Stomach (tissue), 9 donors: Measurements from ENCODE around the gene GLYATL1. TPM values are rescaled to one million over a fixed set of nuclear protein-coding genes. Genes with fewer than 3 reads are reported as not detected.
A peak's percentile ranks its signal among the peaks of the same experiment; 100 is the strongest.
"Not testable (repeated sequence)": the region's sequence is repeated elsewhere in the genome, so short reads cannot be mapped to it uniquely, and the experiment has no call there.

Experiments used
- DNase-seq, 2 donors: peaks; one replicate each; pipeline versions ENCODE4 v3.0.0 to v3.0.0-alpha.2; 2013 to 2019
- H3K27ac ChIP-seq, 5 donors: fragments of 200-600 bp in 4 of 5; sonication (generic) in 4 of 5; one replicate each; pipeline ENCODE4 v1.5.1; 2013 to 2019; ENCODE audit warnings: mild to moderate bottlenecking in 1 of 5, moderate library complexity in 1 of 5
- H3K27me3 ChIP-seq, 3 donors: fragments of 200-600 bp; sonication (generic); one replicate each; pipeline ENCODE4 v1.5.1; 2017 to 2019; ENCODE audit warnings: mixed run types in 1 of 3
- H3K36me3 ChIP-seq, 4 donors: fragments of 200-600 bp; sonication (generic); 1 replicate in 3 of 4; 2 replicates in 1 of 4; pipeline ENCODE4 v1.5.1; 2016 to 2019
- H3K4me1 ChIP-seq, 4 donors: fragments of 200-600 bp; sonication (generic); one replicate each; pipeline ENCODE4 v1.5.1; 2016 to 2019
- H3K4me3 ChIP-seq, 4 donors: fragments of 200-600 bp; sonication (generic) in 3 of 4; one replicate each; pipeline ENCODE4 v1.5.1; 2016 to 2019; ENCODE audit warnings: mild to moderate bottlenecking in 1 of 4
- H3K9me3 ChIP-seq, 4 donors: fragments of 200-600 bp; sonication (generic); one replicate each; pipeline ENCODE4 v1.5.1; 2016 to 2019
- CTCF ChIP-seq, 7 experiments: fragments of 450-650 bp in 4 of 7; fragments of 200-600 bp in 3 of 7; sonication (generic) in 3 of 7; IDR thresholded peaks; one replicate each; pipeline ENCODE4 v1.5.1; 2016 to 2019; ENCODE audit warnings: antibody characterized with exemption in 7 of 7, control low read depth in 2 of 7, mild to moderate bottlenecking in 1 of 7
- EP300 ChIP-seq: sonication (generic); formaldehyde crosslinking; IDR thresholded peaks from one replicate; pipeline ENCODE4 v1.6.1; 2017; ENCODE audit warnings: antibody characterized with exemption
- POLR2A ChIP-seq, 4 donors: fragments of 450-650 bp; IDR thresholded peaks; one replicate each; pipeline ENCODE4 v1.6.1; 2016; ENCODE audit warnings: antibody characterized with exemption in 4 of 4, control low read depth in 2 of 4, mild to moderate bottlenecking in 1 of 4, moderate library complexity in 1 of 4
- POLR2AphosphoS5 ChIP-seq, 3 donors: sonication (generic); formaldehyde crosslinking; IDR thresholded peaks; one replicate each; pipeline ENCODE4 v1.6.1; 2016; ENCODE audit warnings: antibody characterized with exemption in 3 of 3
- WGBS, 5 donors: extraction: QIAGEN DNeasy Blood & Tissue Kit in 3 of 5; methylation state at CpG; one replicate each; pipeline versions ENCODE4 v1.1.5 to v1.1.7; 2013 to 2018; 5-methylcytosine and 5-hydroxymethylcytosine counted together
- intact Hi-C: fragments of 100-400 bp; cut with DNase I; formaldehyde crosslinking; loops from one replicate; pipeline ENCODE4 v1.15.1; 2023; ENCODE audit warnings: low total_unique reads
- polyA plus RNA-seq, 3 donors: library from polyadenylated mRNA; stranded (reverse); fragments of 200-250 nt; gene quantifications; one replicate each; pipeline ENCODE4 v1.2.3, GENCODE V29; 2013
- total RNA-seq, 5 donors: library from RNA; depleted of rRNA; stranded (reverse); fragments of >200 nt; gene quantifications; one replicate each; pipeline versions ENCODE4 v1.1.0 to v1.2.3, GENCODE V29; 2014 to 2016
- donor health status: healthy with polysubstance abuse.
- donor health status: Bipolar disorder and iron deficiency.
- donor health status: healthy.

The GLYATL1 gene
- total and polyA plus RNA-seq, 8 donors: 0.73 to 13.4 (median 1.4) TPM; not detected in 3

- no peaks in the 10 kb centered on the region for H3K27me3 ChIP-seq
- no peak overlapping the region for H3K4me3 ChIP-seq
- intact Hi-C loops: no loop called here
- TF ChIP-seq EP300 (no peak), POLR2A (IDR thresholded peaks at IDR 0.05) (no peak), POLR2AphosphoS5 (IDR thresholded peaks at IDR 0.05) (no peak), CTCF (IDR thresholded peaks at IDR 0.05) (no peak)
- no peaks in the 10 kb centered on the region for H3K9me3 ChIP-seq
- no peaks in the 10 kb centered on the region for H3K36me3 ChIP-seq
- H3K27ac ChIP-seq: peak overlapping the region in 1 of 5 donors; percentile 55
- DNase-seq: peak; percentile 39 to 57
- 33 to 63% (median 51%) methylated on average over 7 of the region's 7 CpGs for WGBS, 5 donors
- H3K4me1 ChIP-seq: peaks cover 0 to 7% (median 0%) of the 10 kb centered on the region in 4 donors
Measured at GRCh38 chr11:58998480-58999290, 59.4 kb downstream of the GLYATL1 start.

GRCh38 chr11:58999291-58999680 lies 60.0 kb downstream of the GLYATL1 start:
- DNase-seq: peak in 1 of 2 donors; percentile 57

GRCh38 chr11:59000003-59000402 lies 60.7 kb downstream of the GLYATL1 start:
- intact Hi-C loops: no loop called here
- H3K9me3 ChIP-seq: no peaks in the 10 kb centered on the region
- WGBS, 5 donors: 68 to 89% (median 83%) methylated on average over 3 of the region's 3 CpGs
- TF ChIP-seq POLR2A (IDR thresholded peaks at IDR 0.05) (no peak), CTCF (IDR thresholded peaks at IDR 0.05) (no peak), EP300 (no peak), POLR2AphosphoS5 (IDR thresholded peaks at IDR 0.05) (no peak)
- H3K27me3 ChIP-seq: no peaks in the 10 kb centered on the region
- H3K27ac ChIP-seq: no peak overlapping the region
- H3K4me3 ChIP-seq: no peak overlapping the region
- H3K36me3 ChIP-seq: no peaks in the 10 kb centered on the region
- DNase-seq: no peak
- H3K4me1 ChIP-seq: peaks cover 0 to 7% (median 0%) of the 10 kb centered on the region in 4 donors

More at GRCh38 chr11:58999291-58999680, 60.0 kb downstream of the GLYATL1 start:
- 25 to 45% (median 42%) methylated on average over 1 of the region's 1 CpG for WGBS, 5 donors
- no peak for TF ChIP-seq CTCF (IDR thresholded peaks at IDR 0.05)
- TF ChIP-seq EP300: no peak
- TF ChIP-seq POLR2AphosphoS5 (IDR thresholded peaks at IDR 0.05): no peak
- TF ChIP-seq POLR2A (IDR thresholded peaks at IDR 0.05): no peak
- no peaks in the 10 kb centered on the region for H3K36me3 ChIP-seq
- no peak overlapping the region for H3K4me3 ChIP-seq
- intact Hi-C loops: no loop called here
- H3K4me1 ChIP-seq: peaks cover 0 to 7% (median 0%) of the 10 kb centered on the region in 4 donors
- H3K27me3 ChIP-seq: no peaks in the 10 kb centered on the region
- no peaks in the 10 kb centered on the region for H3K9me3 ChIP-seq
- peak overlapping the region in 2 of 5 donors; percentile 21 to 55 for H3K27ac ChIP-seq

- DNase-seq: peak in 1 of 2 donors; percentile 9
- H3K4me3 ChIP-seq, H3K36me3 ChIP-seq, H3K27ac ChIP-seq, H3K4me1 ChIP-seq, H3K9me3 ChIP-seq, intact Hi-C loops, H3K27me3 ChIP-seq: not testable (repeated sequence)
- WGBS, 5 donors: 22 to 30% (median 26%) methylated on average over 2 of the region's 2 CpGs
Measured at GRCh38 chr11:59002006-59002405, 62.7 kb downstream of the GLYATL1 start.

Other genes starting within 250 kb of the GLYATL1 start
- not detected for gene GLYAT, start 207.5 kb upstream of the GLYATL1 start, total RNA-seq
- gene GLYAT, start 207.5 kb upstream of the GLYATL1 start, polyA plus RNA-seq: not detected
- 1 to 10 TPM in 1 of 5 donors, not detected in 4; 1.1 TPM for gene GLYATL2, start 94.8 kb upstream of the GLYATL1 start, total RNA-seq
- 1 to 10 TPM in 1 of 3 donors, under 1 TPM in 2; 0.65 to 1.1 (median 0.92) TPM for gene GLYATL2, start 94.8 kb upstream of the GLYATL1 start, polyA plus RNA-seq
- not detected for gene GLYATL1B, start 146.8 kb downstream of the GLYATL1 start, total RNA-seq
- gene GLYATL1B, start 146.8 kb downstream of the GLYATL1 start, polyA plus RNA-seq: not detected
- gene FAM111B, start 167.7 kb downstream of the GLYATL1 start, total RNA-seq: 10 to 100 TPM in 1 of 5 donors, 1 to 10 TPM in 3, under 1 TPM in 1; 0.29 to 37.9 (median 9.2) TPM
- 1 to 10 TPM; 1.7 to 2.9 (median 2.2) TPM for gene FAM111B, start 167.7 kb downstream of the GLYATL1 start, polyA plus RNA-seq
- 10 to 100 TPM; 13.6 to 78.2 (median 41.5) TPM for gene FAM111A, start 203.4 kb downstream of the GLYATL1 start, total RNA-seq
- 10 to 100 TPM in 1 of 3 donors, 1 to 10 TPM in 2; 8.9 to 20.7 (median 9.7) TPM for gene FAM111A, start 203.4 kb downstream of the GLYATL1 start, polyA plus RNA-seq
- gene DTX4, start 232.6 kb downstream of the GLYATL1 start, total RNA-seq: 10 to 100 TPM; 16.8 to 58.0 (median 38.6) TPM
- gene DTX4, start 232.6 kb downstream of the GLYATL1 start, polyA plus RNA-seq: 10 to 100 TPM in 2 of 3 donors, 1 to 10 TPM in 1; 5.4 to 15.0 (median 13.5) TPM